HEK293T (cell line): ENCODE results near the gene DAG1.

ENCODE experiments used
- ARNT ChIP-seq: fragments of 450-650 bp; IDR thresholded peaks from 2 replicates; pipeline ENCODE4 v1.6.1; 2017; ENCODE audit warnings: mild to moderate bottlenecking
- BHLHE40 ChIP-seq: fragments of 450-650 bp; IDR thresholded peaks from 2 replicates; pipeline ENCODE4 v1.6.1; 2016; ENCODE audit warnings: mild to moderate bottlenecking, moderate library complexity, borderline replicate concordance
- ELF4 ChIP-seq: fragments of 450-650 bp; IDR thresholded peaks from 2 replicates; pipeline ENCODE4 v1.6.1; 2017; ENCODE audit warnings: antibody characterized with exemption
- FOXA1 ChIP-seq: fragments of 450-650 bp; IDR thresholded peaks from 2 replicates; pipeline ENCODE4 v1.6.1; 2016; ENCODE audit warnings: mild to moderate bottlenecking
- FOXM1 ChIP-seq: fragments of 450-650 bp; IDR thresholded peaks from 2 replicates; pipeline ENCODE4 v1.6.1; 2017; ENCODE audit warnings: mild to moderate bottlenecking, borderline replicate concordance
- LEF1 ChIP-seq: fragments of 450-650 bp; IDR thresholded peaks from 2 replicates; pipeline ENCODE4 v1.6.1; 2017; ENCODE audit warnings: mild to moderate bottlenecking, borderline replicate concordance
- SP1 ChIP-seq: fragments of 450-650 bp; IDR thresholded peaks from 2 replicates; pipeline ENCODE4 v1.6.1; 2017
- TF ChIP-seq, protein P1 (sequence below): fragments of 450-650 bp; IDR thresholded peaks from 2 replicates; pipeline ENCODE4 v1.6.1; 2016

DNA sequence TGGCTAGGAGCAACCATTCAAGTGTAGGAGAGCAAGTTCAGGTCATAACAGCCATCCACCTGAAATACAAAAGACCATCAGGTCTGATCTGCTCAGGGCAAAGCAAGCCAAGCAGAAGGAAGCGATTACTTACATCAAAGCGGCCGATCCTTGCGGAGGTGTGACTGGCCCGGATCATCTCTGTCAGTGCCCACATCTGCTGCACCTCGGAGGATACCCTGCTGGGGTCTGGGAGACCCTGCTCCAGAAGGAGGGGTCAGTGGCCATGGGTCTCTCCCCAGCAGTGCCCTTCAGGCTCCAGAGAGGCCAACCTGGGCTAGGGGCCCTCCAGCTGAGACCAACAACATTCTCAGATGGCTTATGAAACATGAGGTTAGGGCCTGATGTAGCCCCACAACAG, 45.3 kb upstream of the DAG1 start:
- TF ChIP-seq ELF4 (no peak), LEF1 (no peak), FOXA1 (no peak), ARNT (no peak), BHLHE40 (no peak), SP1 (no peak), FOXM1 (no peak)
- TF ChIP-seq, protein P1, sequence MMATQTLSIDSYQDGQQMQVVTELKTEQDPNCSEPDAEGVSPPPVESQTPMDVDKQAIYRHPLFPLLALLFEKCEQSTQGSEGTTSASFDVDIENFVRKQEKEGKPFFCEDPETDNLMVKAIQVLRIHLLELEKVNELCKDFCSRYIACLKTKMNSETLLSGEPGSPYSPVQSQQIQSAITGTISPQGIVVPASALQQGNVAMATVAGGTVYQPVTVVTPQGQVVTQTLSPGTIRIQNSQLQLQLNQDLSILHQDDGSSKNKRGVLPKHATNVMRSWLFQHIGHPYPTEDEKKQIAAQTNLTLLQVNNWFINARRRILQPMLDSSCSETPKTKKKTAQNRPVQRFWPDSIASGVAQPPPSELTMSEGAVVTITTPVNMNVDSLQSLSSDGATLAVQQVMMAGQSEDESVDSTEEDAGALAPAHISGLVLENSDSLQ, result no peak
